Measurements from ENCODE around the gene GSTP1. TPM values are rescaled to one million over a fixed set of nuclear protein-coding genes. Genes with fewer than 3 reads are reported as not detected.

Gene GSTP1
- total RNA-seq, 1 experiment from 2014 or later, result 893 TPM

GRCh38 chr11:67586568-67587250 is 3.1 kb downstream of the GSTP1 start:
- Histone ChIP-seq H3K27me3 (ENCODE audit: insufficient read depth, low read length) (no peaks in the 10 kb centered on the region), H2AFZ (ENCODE audit: low read depth, low read length, poor library complexity, severe bottlenecking) (no peak overlapping the region), H3K79me2 (ENCODE audit: insufficient read depth, low read length) (peaks cover 33% of the 10 kb centered on the region), H3K9me3 (ENCODE audit: control insufficient read depth in 1 of 2, insufficient read depth in 1 of 2, low read depth in 1 of 2, low read length in 2 of 2) (no peaks in the 10 kb centered on the region), H3K4me1 (ENCODE audit: control insufficient read depth in 1 of 2, insufficient read depth in 2 of 2, low read length in 2 of 2) (peaks cover 17 to 26% of the 10 kb centered on the region in 2 experiments), H3K9ac (ENCODE audit: low read length) (no peak overlapping the region), H4K20me1 (ENCODE audit: insufficient read depth) (peaks cover 2% of the 10 kb centered on the region; the same call in 1 of the 2 replicates), H3K36me3 (ENCODE audit: control insufficient read depth in 1 of 2, insufficient read depth in 2 of 2, low read length in 2 of 2) (peaks cover 7 to 19% of the 10 kb centered on the region in 2 experiments; a peak in 3 of 4 replicates), H3K4me3 (replicated peaks in 1 of 2; ENCODE audit: low read depth in 1 of 2, low read length in 2 of 2) (no peak overlapping the region), H3K9me2 (ENCODE audit: insufficient read depth) (no peaks in the 10 kb centered on the region), H3K27ac (ENCODE audit: low read depth, low read length) (no peak overlapping the region), H3K4me2 (ENCODE audit: low read length) (no peak overlapping the region)
- peak; percentile 33; the same call in 1 of the 2 replicates for TF ChIP-seq POLR2AphosphoS5 (IDR thresholded peaks at IDR 0.05; ENCODE audit: low read depth, low read length)
- TF ChIP-seq CEBPB (IDR thresholded peaks at IDR 0.05; ENCODE audit: low read depth), result no peak
- CTCF ChIA-PET, result no interaction called here
- no TSS peak for BruUV-seq (replicated peaks)
- POLR2A ChIA-PET, result no interaction called here
- ATAC-seq, result no peak
- no peak for DNase-seq (ENCODE audit: low read depth, low spot score)
- intact Hi-C loops (cut with micrococcal nuclease), result no loop called here
- RAD21 ChIA-PET (ENCODE audit: low non-redundant PET in 1 of 2, low total read pairs in 2 of 2, uncharacterized antibody in 2 of 2, unreplicated experiment in 2 of 2), result no interaction called here

- ChIA-PET RAD21 (ENCODE audit: low non-redundant PET in 1 of 2, low total read pairs in 2 of 2, uncharacterized antibody in 2 of 2, unreplicated experiment in 2 of 2) (no interaction called here), POLR2A (no interaction called here), CTCF (no interaction called here)
- H3K9me3 ChIP-seq (ENCODE audit: control insufficient read depth in 1 of 2, insufficient read depth in 1 of 2, low read depth in 1 of 2, low read length in 2 of 2), result no peaks in the 10 kb centered on the region
- no peaks in the 10 kb centered on the region for H3K27me3 ChIP-seq (ENCODE audit: insufficient read depth, low read length)
- no peaks in the 10 kb centered on the region for H3K9me2 ChIP-seq (ENCODE audit: insufficient read depth)
- no peak overlapping the region for H2AFZ ChIP-seq (ENCODE audit: low read depth, low read length, poor library complexity, severe bottlenecking)
- H3K4me2 ChIP-seq (ENCODE audit: low read length), result no peak overlapping the region
- H3K36me3 ChIP-seq (ENCODE audit: control insufficient read depth in 1 of 2, insufficient read depth in 2 of 2, low read length in 2 of 2), result peaks cover 7 to 19% of the 10 kb centered on the region in 2 experiments; a peak in 3 of 4 replicates
- H3K79me2 ChIP-seq (ENCODE audit: insufficient read depth, low read length), result peaks cover 27% of the 10 kb centered on the region
- H3K27ac ChIP-seq (ENCODE audit: low read depth, low read length), result no peak overlapping the region
- peaks cover 6 to 12% of the 10 kb centered on the region in 2 experiments; a peak in 3 of 4 replicates for H3K4me1 ChIP-seq (ENCODE audit: control insufficient read depth in 1 of 2, insufficient read depth in 2 of 2, low read length in 2 of 2)
- H3K4me3 ChIP-seq (replicated peaks in 1 of 2; ENCODE audit: low read depth in 1 of 2, low read length in 2 of 2), result no peak overlapping the region
- ATAC-seq (no peak), DNase-seq (ENCODE audit: low read depth, low spot score) (no peak)
- H3K9ac ChIP-seq (ENCODE audit: low read length), result no peak overlapping the region
- TF ChIP-seq CBX3 (IDR thresholded peaks at IDR 0.05; ENCODE audit: low read depth), result no peak
- no peak for TF ChIP-seq FOSL1 (IDR thresholded peaks at IDR 0.05; ENCODE audit: low read depth)
- TF ChIP-seq, protein P1, sequence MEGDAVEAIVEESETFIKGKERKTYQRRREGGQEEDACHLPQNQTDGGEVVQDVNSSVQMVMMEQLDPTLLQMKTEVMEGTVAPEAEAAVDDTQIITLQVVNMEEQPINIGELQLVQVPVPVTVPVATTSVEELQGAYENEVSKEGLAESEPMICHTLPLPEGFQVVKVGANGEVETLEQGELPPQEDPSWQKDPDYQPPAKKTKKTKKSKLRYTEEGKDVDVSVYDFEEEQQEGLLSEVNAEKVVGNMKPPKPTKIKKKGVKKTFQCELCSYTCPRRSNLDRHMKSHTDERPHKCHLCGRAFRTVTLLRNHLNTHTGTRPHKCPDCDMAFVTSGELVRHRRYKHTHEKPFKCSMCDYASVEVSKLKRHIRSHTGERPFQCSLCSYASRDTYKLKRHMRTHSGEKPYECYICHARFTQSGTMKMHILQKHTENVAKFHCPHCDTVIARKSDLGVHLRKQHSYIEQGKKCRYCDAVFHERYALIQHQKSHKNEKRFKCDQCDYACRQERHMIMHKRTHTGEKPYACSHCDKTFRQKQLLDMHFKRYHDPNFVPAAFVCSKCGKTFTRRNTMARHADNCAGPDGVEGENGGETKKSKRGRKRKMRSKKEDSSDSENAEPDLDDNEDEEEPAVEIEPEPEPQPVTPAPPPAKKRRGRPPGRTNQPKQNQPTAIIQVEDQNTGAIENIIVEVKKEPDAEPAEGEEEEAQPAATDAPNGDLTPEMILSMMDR (IDR thresholded peaks at IDR 0.05 in 2 of 3, conservative IDR thresholded peaks at IDR 0.05 in 1 of 3; ENCODE audit: borderline replicate concordance in 1 of 3, insufficient read depth in 1 of 3, low read depth in 2 of 3, low read length in 2 of 3), result no peak
- TF ChIP-seq, protein P2, sequence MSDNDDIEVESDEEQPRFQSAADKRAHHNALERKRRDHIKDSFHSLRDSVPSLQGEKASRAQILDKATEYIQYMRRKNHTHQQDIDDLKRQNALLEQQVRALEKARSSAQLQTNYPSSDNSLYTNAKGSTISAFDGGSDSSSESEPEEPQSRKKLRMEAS (IDR thresholded peaks at IDR 0.05), result no peak
- no peak for TF ChIP-seq POLR2A (IDR thresholded peaks at IDR 0.05; ENCODE audit: borderline replicate concordance, extremely low read depth, insufficient read depth, insufficient read length)
- TF ChIP-seq, protein P3, sequence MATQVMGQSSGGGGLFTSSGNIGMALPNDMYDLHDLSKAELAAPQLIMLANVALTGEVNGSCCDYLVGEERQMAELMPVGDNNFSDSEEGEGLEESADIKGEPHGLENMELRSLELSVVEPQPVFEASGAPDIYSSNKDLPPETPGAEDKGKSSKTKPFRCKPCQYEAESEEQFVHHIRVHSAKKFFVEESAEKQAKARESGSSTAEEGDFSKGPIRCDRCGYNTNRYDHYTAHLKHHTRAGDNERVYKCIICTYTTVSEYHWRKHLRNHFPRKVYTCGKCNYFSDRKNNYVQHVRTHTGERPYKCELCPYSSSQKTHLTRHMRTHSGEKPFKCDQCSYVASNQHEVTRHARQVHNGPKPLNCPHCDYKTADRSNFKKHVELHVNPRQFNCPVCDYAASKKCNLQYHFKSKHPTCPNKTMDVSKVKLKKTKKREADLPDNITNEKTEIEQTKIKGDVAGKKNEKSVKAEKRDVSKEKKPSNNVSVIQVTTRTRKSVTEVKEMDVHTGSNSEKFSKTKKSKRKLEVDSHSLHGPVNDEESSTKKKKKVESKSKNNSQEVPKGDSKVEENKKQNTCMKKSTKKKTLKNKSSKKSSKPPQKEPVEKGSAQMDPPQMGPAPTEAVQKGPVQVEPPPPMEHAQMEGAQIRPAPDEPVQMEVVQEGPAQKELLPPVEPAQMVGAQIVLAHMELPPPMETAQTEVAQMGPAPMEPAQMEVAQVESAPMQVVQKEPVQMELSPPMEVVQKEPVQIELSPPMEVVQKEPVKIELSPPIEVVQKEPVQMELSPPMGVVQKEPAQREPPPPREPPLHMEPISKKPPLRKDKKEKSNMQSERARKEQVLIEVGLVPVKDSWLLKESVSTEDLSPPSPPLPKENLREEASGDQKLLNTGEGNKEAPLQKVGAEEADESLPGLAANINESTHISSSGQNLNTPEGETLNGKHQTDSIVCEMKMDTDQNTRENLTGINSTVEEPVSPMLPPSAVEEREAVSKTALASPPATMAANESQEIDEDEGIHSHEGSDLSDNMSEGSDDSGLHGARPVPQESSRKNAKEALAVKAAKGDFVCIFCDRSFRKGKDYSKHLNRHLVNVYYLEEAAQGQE (IDR thresholded peaks at IDR 0.05; ENCODE audit: low read depth), result no peak
- TF ChIP-seq, protein P4, sequence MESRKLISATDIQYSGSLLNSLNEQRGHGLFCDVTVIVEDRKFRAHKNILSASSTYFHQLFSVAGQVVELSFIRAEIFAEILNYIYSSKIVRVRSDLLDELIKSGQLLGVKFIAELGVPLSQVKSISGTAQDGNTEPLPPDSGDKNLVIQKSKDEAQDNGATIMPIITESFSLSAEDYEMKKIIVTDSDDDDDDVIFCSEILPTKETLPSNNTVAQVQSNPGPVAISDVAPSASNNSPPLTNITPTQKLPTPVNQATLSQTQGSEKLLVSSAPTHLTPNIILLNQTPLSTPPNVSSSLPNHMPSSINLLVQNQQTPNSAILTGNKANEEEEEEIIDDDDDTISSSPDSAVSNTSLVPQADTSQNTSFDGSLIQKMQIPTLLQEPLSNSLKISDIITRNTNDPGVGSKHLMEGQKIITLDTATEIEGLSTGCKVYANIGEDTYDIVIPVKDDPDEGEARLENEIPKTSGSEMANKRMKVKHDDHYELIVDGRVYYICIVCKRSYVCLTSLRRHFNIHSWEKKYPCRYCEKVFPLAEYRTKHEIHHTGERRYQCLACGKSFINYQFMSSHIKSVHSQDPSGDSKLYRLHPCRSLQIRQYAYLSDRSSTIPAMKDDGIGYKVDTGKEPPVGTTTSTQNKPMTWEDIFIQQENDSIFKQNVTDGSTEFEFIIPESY (IDR thresholded peaks at IDR 0.05; ENCODE audit: extremely low read depth, insufficient replicate concordance, low read length), result no peak
- intact Hi-C loops (cut with micrococcal nuclease), result no loop called here
- no TSS peak for BruUV-seq (replicated peaks)
- peaks cover 2% of the 10 kb centered on the region; the same call in 1 of the 2 replicates for H4K20me1 ChIP-seq (ENCODE audit: insufficient read depth)
Measured at GRCh38 chr11:67588136-67588503, 4.5 kb downstream of the GSTP1 start.

Data from HCT116 (cell line).